NOMO-1 (cell line): ENCODE data around the gene TEX264.
"Not testable (repeated sequence)": the region's sequence is repeated elsewhere in the genome, so short reads cannot be mapped to it uniquely, and the experiment has no call there.

Experiments used
- DNase-seq, 2 experiments: peaks; one replicate each; lab custom pipeline; 2025; ENCODE audit not compliant: unreplicated experiment in 2 of 2; lab: John Stamatoyannopoulos, UW

The TEX264 gene

GRCh38 chr3:51712963-51713362 lies 41.9 kb downstream of the TEX264 start:
- no peak for DNase-seq

DNA sequence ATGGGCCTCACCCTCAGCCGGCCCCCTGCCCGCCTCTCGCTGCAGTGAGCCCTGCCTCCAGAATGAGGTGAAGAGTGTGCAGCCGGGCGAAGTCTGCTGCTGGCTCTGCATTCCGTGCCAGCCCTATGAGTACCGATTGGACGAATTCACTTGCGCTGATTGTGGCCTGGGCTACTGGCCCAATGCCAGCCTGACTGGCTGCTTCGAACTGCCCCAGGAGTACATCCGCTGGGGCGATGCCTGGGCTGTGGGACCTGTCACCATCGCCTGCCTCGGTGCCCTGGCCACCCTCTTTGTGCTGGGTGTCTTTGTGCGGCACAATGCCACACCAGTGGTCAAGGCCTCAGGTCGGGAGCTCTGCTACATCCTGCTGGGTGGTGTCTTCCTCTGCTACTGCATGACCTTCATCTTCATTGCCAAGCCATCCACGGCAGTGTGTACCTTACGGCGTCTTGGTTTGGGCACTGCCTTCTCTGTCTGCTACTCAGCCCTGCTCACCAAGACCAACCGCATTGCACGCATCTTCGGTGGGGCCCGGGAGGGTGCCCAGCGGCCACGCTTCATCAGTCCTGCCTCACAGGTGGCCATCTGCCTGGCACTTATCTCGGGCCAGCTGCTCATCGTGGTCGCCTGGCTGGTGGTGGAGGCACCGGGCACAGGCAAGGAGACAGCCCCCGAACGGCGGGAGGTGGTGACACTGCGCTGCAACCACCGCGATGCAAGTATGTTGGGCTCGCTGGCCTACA lies 44.4 kb downstream of the TEX264 start:
- no peak for DNase-seq

- no peak for DNase-seq
Measured at GRCh38 chr3:51715977-51716294, 44.9 kb downstream of the TEX264 start.

DNA sequence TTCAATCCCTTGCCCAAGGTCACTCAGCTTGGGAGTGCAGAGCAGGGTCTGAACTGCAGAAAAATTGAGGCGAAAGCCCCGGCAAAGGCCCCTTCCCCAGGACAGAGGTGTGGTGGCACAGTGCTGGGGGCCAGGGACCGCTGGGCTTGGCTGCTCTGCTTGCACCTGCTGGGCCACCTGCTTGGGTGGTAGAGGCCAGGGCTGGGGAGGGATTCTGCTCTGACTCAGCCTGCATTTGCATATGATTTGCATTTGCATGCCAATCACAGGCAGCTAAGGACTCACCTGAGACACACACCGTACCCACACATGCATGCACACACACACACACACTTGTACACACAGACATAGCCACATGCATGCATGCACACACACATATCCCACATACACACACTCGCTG lies 45.8 kb downstream of the TEX264 start:
- DNase-seq: no peak

- no peak for DNase-seq
Measured at GRCh38 chr3:51717446-51717845, 46.4 kb downstream of the TEX264 start.

GRCh38 chr3:51717947-51718346 lies 46.9 kb downstream of the TEX264 start:
- no peak for DNase-seq

DNA sequence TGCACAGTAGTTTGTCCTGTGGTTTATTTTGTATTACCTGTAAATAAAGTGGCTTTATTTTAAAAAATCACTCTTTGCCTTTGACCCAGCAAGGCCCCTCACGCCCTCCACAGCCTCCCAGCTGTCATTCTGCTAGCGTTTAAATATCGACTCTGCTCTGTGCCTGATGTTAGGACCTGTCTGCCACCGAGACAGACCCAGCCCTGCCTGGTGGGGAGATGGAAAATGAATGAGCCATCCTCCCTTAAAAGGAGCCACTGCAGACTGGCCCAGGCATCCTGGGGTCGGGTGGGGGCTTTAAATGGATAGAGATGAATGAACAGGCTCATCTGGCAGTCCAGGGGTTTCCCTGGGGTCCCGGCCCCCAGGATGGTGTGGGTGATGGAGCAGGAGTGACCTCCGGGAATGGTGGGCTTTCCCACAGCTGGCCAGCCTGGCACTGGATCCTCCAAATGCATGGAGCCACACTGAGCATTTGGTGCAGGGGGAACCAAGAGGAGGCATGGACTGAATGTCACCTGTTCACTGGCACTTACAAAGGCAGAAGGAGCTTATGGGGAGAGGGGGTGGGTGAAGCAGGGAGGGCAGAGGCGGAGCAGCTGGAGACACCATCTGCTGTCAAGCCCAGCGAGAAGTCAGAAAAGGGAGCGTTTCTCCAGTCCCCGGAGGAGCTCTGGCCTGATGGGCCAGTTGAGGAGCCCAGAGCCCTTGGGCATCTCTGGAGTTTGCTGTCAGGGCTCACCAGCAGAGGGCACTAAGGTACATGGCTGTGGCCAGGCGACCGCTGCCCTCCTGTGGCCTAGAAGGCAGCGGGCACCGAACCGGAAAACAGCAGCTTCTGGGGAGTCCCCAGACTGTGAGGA lies 47.7 kb downstream of the TEX264 start:
- peak; percentile 73 to 79 for DNase-seq

DNA sequence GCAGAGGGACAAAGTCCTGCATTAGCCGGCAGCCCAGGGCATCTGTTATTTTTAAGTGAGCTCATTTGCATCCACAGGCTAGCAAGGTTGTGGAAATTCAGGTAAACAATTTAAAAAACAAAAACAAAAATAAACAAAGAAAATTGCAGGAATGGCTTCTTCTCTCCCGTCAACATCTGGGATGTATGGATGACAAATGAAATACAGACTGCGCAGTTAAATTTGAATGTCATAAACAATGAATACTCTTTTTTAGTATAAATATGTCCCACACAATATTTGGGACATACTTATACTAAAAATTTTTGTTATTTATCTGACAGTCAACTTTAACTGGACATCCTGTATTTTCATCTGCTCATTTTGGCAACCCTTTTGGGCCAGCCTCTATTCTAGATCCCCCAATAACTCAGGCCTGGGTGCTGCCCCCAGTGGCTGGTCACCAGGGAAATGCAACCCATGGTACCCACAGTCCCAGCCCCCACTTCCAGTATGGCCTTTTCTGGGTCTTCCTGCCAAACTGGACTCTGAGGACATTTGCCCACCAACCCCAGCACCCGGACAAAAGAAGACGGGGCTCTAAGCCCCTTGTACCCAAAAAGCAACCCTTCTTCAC lies 48.5 kb downstream of the TEX264 start:
- no peak for DNase-seq

DNA sequence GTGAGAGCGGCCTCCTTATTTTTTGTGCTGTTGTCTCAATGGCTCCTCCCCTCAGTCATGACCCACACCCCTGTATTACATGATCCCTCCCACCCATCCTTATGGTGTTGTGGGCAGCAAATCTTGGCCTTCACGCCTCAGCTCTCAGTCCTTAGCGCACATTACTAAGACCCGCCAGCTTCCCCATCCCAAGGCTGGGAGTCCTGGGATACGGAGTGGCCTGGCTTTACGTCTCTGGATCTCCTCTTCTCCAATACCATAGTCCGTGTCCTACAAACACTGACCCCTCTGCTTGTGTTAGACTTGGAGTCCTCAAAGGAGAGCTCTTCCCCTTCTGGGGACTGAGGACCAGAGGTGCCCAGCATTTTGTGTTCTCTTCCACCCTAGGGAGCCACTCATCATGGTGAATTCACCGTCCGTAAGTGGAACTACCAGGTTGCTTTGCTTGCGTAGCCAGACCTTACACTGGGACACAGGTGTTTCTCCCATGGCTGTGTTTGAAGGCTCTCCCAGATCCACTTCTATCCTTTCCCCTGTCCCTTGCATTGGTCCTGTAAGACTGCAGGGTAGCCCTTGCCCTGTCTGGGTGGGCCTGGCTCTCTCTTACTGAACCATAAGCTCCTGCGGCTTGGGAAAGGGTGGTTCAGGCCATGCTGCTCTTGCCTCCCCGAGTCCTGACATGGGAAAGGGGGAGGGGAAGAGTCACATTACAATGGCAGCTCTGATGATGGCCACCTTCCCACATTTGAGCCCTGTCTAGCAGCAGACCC lies 49.4 kb downstream of the TEX264 start:
- no peak for DNase-seq

DNA sequence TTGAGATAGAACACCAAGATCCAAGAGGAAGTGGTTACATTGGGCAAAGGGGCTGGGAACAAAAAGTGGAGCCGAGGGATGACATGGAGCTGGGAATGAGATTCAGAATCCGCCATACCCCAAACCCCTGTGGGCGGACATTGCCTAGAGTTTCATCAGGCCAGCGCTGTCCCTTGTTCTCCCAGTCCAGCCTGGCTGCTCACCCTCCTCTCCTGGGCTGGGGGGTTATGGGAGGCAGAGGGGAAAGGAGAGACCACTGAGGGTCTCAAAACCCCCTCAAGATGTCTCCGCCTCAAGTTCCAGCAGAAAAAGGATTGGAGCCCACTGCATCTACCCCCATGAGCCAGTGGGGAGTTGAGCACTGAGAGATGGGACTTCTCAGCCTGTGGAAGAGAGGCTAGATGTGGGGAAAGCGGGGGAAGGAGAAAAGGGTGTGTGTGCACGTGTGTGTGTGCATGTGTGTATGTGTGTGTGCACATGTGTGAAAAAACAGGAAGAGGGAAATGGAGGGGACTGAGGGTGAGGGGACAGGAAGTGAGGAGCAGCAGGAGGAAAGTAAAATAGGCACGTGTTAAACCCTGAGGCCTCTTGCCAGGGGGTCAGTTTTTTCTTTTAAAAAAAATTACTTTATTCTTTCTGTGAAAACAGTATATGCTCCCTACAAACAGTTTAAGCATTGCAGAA lies 50.2 kb downstream of the TEX264 start:
- DNase-seq: no peak

DNA sequence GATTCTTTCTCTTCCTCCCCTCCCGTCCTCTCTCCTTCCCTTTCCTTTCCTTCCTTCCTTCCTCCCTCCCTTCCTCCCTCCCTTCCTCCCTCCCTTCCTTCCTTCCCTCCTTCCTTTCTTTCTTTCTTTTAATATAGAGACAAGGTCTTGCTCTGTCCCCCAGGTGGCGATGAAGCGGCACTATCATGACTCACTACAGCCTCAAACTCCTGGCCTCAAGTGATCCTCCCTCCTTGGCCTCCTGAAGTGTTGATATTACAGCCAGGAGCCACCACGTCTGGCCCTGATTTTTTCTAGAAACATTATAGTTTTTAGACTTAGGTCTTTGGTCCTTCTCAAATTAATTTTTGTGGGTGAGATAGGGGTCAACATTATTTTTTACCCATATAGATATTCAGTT lies 51.3 kb downstream of the TEX264 start:
- DNase-seq: no peak

DNA sequence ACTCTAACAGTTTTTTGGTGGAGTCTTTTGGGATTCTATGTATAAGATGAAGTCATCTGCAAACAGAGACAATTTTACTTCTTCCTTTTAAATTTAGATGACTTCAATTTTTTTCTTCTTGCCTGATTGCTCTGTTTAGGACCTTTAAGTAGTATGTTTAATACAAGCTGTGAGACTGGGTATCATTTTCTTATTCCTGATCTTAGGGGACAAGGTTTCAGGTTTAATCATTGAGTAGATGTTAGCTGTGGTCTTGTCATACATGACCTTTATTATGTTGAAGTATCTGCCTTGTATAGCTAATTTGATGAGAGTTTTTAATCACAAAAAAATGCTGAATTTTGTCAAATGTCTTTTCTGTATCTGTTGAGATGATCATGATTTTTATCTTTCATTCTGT lies 56.4 kb downstream of the TEX264 start:
- no peak for DNase-seq

GRCh38 chr3:51729042-51729633 lies 58.1 kb downstream of the TEX264 start:
- DNase-seq: no peak

GRCh38 chr3:51733859-51734571 lies 63.0 kb downstream of the TEX264 start:
- DNase-seq: no peak

GRCh38 chr3:51734572-51734907 lies 63.5 kb downstream of the TEX264 start:
- no peak for DNase-seq

DNA sequence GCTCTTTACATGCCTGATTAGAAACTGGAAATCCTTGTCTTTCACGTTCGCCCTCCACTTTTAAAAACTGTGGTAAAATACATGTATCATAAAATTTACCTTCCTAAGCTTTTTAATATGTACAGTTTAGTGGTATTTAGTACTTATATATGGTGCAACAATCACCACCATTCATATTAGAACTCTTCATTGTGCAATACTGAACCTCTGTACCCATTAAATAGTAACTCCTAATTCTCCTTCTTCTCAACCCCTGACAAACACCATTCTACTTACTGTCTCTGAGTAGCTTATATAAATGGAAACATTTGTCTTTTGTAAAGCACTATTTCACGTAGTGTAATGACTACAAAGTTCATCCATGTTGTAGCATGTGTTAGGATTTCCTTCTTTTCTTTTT lies 64.0 kb downstream of the TEX264 start:
- DNase-seq: peak in 1 of 2 experiments; percentile 33

GRCh38 chr3:51735950-51736349 lies 64.9 kb downstream of the TEX264 start:
- DNase-seq: no peak

DNA sequence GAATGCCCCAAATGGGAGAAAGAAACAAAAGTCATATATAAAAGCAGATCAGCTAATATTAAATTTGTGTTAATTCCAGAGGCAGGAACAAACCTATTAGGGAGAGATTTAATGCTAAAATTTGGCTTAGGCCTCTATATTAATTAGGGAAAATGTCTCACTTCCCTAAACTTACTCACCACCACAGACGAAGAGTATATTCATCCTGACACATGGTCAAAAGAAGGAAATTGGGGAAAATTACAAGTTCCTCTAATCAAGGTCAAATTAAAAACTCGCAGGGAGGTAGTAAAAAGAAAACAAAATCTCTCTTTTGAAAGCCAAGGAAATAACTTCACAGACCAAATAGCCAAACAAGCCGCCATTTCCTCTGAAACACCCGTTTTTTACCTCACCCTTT lies 68.1 kb downstream of the TEX264 start:
- DNase-seq: peak in 1 of 2 experiments; percentile 20

GRCh38 chr3:51742320-51742719 lies 71.3 kb downstream of the TEX264 start:
- DNase-seq: not testable (repeated sequence)

DNA sequence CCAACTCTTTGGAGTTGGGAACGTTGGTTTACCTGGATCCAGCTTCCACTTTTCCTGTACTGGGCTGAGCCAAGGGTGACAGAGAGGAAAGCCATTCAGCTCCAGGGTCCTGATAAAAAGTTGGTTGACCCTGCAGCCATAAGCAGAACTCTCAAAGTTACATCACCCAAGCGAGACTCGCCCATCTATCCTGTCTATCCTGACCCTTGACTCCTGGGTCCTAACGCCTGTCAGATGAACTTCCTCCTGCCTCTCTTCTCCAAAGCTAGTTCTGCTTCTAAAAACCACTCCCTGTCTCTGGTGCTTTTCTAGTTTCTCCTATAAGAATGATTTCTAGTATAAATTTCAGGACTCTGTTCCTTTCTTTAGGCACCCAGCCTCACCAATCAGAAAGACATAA lies 71.9 kb downstream of the TEX264 start:
- peak; percentile 73 to 82 for DNase-seq
